Measurements from ENCODE around the gene CHEK2.

DNA sequence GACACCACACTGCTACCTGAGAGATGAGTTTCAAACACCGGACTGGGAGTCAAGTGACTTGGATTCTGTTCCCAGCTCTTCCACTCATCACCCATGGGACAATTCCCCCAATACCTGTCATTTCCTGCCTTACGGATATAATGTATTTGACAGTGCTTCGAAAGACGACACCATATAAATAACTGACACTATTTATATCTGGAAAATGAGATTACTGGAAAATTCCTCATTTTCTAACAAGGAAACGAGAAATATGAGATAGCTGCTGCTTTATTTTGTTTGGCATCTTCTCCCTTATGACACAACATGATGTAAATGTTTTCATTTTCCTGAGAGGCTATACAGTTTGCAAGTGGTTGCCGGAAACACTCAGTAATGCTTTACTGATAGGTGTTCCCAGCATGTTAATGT lies 8.9 kb upstream of the CHEK2 start:
- no peak for TF ChIP-seq CTCF (IDR thresholded peaks at IDR 0.05; ENCODE audit: low read depth, low read length)
- TF ChIP-seq MAX (IDR thresholded peaks at IDR 0.05; ENCODE audit: low read depth, low read length): no peak

Measured in NB4 (cell line).